ENCODE results near the gene LRRC7.

The LRRC7 gene

DNA sequence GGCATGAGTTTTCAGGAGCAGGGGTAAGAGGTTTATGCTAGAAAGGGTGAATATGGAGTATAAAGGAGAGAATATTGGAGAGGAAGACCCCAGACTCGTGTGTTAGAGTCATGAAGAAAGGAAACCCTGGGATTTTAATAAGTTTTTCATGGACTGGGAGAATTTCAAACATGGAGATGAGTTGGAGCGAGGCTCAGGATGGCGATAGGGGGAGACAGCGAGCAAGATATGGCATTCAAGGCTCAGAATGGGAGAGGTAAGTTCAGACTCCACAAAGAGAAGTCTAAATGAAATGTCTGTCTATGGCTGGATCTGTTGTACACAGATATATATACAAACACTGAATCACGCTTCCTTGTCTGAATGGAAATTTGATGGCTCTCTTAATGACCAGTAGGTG lies 545.1 kb downstream of the LRRC7 start:
- peaks cover 2% of the 10 kb centered on the region for H3K27me3 Mint-ChIP-seq (ENCODE audit: low read depth)
- no peaks in the 10 kb centered on the region for H3K36me3 Mint-ChIP-seq (ENCODE audit: low read depth)
- no peak overlapping the region for H3K27ac Mint-ChIP-seq
- H3K9me3 Mint-ChIP-seq, result no peaks in the 10 kb centered on the region
- no peak overlapping the region for H3K4me3 Mint-ChIP-seq
- H3K4me1 Mint-ChIP-seq (ENCODE audit: low read depth), result no peaks in the 10 kb centered on the region

DNA sequence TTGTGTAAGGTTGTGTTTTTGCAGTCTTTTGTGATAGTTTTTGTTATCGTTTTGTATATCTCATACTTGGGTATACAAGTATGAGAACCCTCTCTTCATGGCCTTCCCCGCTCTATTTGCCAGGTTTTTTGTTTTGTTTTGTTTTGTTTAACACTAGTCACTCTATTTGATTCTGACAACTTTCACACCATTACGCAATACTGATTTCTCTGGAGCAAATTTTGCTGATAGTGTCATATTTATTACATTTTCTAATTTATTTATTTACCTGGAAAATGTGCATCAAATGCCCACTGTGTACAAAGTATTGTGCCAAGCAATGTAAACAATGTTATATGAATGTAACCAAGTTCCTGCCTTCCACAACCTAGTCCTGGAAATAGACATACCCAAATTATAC lies 547.6 kb downstream of the LRRC7 start:
- Mint-ChIP-seq H3K27ac (no peak overlapping the region), H3K4me3 (no peak overlapping the region), H3K27me3 (ENCODE audit: low read depth) (peaks cover 12% of the 10 kb centered on the region), H3K36me3 (ENCODE audit: low read depth) (no peaks in the 10 kb centered on the region), H3K4me1 (ENCODE audit: low read depth) (no peaks in the 10 kb centered on the region), H3K9me3 (no peaks in the 10 kb centered on the region)

DNA sequence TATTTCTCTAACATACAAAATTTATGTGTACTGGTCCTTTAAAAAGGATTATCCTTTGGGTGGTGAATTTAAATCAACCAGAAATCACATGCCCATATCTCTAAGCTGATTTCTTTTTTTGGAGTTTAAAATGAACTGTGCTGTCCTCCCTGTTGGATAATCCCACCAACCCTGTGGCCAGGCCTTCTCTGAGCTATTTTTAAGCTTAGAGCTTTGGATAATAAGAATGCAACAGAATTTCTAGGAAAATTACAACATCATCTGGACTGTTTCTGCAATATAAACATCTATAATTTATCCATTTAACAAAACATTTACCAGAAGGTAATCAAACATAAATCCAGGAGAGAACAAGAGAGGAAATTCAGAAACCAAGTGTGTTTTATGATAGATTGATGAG lies 549.3 kb downstream of the LRRC7 start:
- Mint-ChIP-seq H3K9me3 (no peaks in the 10 kb centered on the region), H3K36me3 (ENCODE audit: low read depth) (no peaks in the 10 kb centered on the region), H3K27me3 (ENCODE audit: low read depth) (peaks cover 12% of the 10 kb centered on the region), H3K4me1 (ENCODE audit: low read depth) (no peaks in the 10 kb centered on the region), H3K27ac (no peak overlapping the region), H3K4me3 (no peak overlapping the region)

DNA sequence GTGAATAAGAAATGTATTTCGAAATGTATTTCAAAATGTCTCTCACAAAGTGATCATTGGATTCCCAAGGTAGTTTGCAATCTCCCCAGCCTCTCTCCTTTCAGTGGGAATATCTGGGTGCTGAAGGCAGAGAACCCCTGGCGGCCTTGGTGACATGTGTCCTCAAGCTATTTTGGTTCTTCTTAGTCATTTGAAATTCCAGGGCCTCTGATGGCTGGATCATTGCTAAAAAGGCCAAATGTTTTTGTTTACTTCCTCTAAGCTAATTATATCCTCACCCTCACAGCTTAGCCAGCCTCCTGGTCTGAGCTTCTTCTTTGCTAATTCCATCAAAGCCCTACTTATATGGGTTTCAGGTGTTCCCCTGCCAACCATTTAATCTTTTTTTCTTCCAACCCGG lies 566.4 kb downstream of the LRRC7 start:
- peaks cover 20% of the 10 kb centered on the region for H3K27me3 Mint-ChIP-seq (ENCODE audit: low read depth)
- H3K4me1 Mint-ChIP-seq (ENCODE audit: low read depth), result no peaks in the 10 kb centered on the region
- no peak overlapping the region for H3K27ac Mint-ChIP-seq
- H3K9me3 Mint-ChIP-seq, result no peaks in the 10 kb centered on the region
- no peaks in the 10 kb centered on the region for H3K36me3 Mint-ChIP-seq (ENCODE audit: low read depth)
- H3K4me3 Mint-ChIP-seq, result no peak overlapping the region

DNA sequence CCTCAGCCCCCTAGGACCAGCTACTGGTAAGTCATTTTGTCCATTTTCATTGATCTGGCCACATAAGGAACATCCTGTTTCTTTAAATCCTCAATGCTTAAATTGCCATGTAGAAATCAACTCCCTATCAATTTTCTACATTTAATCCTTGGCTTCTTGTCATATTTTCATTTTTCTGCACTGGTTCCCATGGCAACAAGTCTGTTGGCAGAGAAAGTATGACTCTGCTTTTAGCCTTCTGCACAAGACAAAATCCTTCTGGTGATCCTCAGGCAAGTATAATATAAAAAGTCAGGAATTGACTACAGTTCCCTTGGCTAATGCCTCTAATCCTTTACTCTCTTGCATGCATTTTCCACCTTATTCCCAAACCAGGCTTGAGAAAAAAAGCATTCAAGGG lies 572.6 kb downstream of the LRRC7 start:
- Mint-ChIP-seq H3K9me3 (no peaks in the 10 kb centered on the region), H3K27ac (no peak overlapping the region), H3K36me3 (ENCODE audit: low read depth) (no peaks in the 10 kb centered on the region), H3K4me1 (ENCODE audit: low read depth) (no peaks in the 10 kb centered on the region), H3K4me3 (no peak overlapping the region), H3K27me3 (ENCODE audit: low read depth) (peaks cover 12% of the 10 kb centered on the region)

DNA sequence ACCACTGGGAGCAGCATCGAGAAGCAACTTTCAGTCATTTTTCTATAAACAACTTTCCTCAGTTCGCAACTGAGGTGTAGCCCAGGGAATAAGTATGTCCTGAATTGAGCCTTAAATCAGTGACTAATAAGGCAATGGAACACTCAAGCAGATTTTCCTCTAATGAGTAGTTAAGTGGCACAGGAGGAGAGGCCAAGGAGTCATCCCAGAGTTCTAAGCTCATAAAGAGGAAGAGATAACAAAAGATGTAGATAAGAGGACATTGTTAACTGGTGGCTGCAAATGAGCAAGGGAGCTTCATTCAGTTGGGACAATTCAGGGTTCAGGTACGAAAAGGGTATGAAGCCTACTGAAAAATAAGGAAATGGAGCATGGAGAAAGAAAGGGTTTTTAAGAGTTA lies 573.2 kb downstream of the LRRC7 start:
- Mint-ChIP-seq H3K4me1 (ENCODE audit: low read depth) (no peaks in the 10 kb centered on the region), H3K4me3 (no peak overlapping the region), H3K27ac (no peak overlapping the region), H3K9me3 (no peaks in the 10 kb centered on the region), H3K36me3 (ENCODE audit: low read depth) (no peaks in the 10 kb centered on the region), H3K27me3 (ENCODE audit: low read depth) (peaks cover 7% of the 10 kb centered on the region)

DNA sequence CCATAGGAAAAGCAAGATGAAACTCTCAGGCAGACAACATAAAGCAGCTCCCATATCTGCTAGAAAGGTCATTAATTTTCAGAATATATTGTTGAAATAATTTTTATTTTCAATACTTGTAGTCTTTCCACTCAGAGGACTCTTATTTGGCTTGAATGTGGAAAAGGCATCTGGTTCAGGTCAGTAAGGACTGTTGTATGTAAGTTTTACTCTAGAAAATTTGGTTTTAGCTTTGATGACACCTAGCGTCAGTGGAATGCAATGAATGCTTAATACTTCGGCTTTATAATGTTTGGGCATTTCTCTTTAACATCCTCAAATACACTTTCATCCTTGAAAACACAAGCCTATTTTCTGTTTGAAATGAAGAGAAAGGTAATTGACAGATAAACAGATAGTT lies 574.4 kb downstream of the LRRC7 start:
- Mint-ChIP-seq H3K4me1 (ENCODE audit: low read depth) (no peaks in the 10 kb centered on the region), H3K27me3 (ENCODE audit: low read depth) (peaks cover 5% of the 10 kb centered on the region), H3K36me3 (ENCODE audit: low read depth) (no peaks in the 10 kb centered on the region), H3K4me3 (no peak overlapping the region), H3K27ac (no peak overlapping the region), H3K9me3 (no peaks in the 10 kb centered on the region)

DNA sequence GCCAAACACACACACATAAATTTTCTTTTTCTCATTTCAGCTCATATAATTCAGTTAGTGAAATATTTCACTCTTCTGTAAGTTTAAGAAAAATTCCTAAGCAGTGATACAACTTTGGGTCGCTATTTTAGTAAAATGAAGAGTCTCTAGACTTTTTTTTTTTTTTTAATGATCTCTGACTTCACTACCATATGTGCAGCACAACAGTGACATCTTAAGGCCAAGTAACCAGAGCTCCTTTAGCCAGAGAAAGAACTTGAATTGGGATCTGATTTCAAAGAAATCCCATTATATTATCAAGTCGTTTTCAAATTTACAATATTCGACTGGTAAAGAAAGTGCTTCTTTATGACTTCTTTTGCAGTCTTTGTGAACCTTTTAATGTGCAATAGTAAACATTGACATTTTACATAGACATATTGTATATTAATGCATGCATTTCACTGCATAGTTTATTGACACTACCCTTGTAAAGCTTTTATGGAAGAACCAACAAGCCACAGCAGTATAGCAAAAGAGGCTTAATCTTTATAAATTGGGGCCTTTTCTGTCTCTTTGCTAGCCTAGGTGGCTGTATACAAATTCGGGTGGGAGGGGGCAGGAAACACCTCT lies 575.4 kb downstream of the LRRC7 start:
- Mint-ChIP-seq H3K27ac (no peak overlapping the region), H3K36me3 (ENCODE audit: low read depth) (peaks cover 5% of the 10 kb centered on the region), H3K27me3 (ENCODE audit: low read depth) (peaks cover 5% of the 10 kb centered on the region), H3K4me3 (no peak overlapping the region), H3K9me3 (no peaks in the 10 kb centered on the region), H3K4me1 (ENCODE audit: low read depth) (no peaks in the 10 kb centered on the region)

DNA sequence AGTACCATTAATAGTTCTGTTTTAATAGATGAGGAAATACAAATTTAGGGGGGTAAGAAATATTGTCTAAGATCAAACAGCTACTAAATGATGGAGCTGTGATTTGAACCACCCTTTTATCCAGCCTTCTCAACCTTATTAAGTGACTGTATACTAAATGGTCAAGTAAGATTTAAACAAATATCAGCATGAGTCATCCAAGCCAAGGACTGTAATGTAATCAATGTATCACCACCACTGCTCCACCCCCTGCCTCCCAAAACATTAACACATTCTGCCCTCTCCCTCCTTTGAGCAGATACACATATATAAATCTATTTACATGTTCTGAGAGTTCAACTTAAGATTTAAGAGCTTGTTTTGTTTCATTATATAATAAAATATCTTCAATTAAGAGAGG lies 578.8 kb downstream of the LRRC7 start:
- no peaks in the 10 kb centered on the region for H3K27me3 Mint-ChIP-seq (ENCODE audit: low read depth)
- H3K4me1 Mint-ChIP-seq (ENCODE audit: low read depth), result no peaks in the 10 kb centered on the region
- H3K4me3 Mint-ChIP-seq, result no peak overlapping the region
- H3K36me3 Mint-ChIP-seq (ENCODE audit: low read depth), result peaks cover 8% of the 10 kb centered on the region
- no peaks in the 10 kb centered on the region for H3K9me3 Mint-ChIP-seq
- H3K27ac Mint-ChIP-seq, result no peak overlapping the region

DNA sequence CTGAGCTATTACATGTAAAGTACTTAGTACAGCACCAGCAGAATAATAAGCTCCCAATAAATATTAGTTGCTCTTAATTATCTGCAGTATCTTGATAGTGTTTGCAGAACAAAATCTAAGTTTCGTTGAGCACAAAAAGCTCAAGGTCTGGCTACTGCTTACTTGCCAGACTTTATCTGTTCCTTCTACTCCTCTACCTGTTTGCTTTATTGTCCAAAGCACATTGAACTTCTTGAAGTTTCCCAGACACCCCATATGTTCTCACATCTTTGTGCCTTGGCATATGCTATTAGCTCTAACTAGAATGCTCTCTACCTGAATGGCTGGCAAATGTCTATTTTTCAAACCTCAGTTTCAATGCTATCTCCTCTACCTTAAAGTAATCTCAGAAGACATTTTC lies 582.7 kb downstream of the LRRC7 start:
- no peak overlapping the region for H3K4me3 Mint-ChIP-seq
- H3K4me1 Mint-ChIP-seq (ENCODE audit: low read depth), result no peaks in the 10 kb centered on the region
- H3K9me3 Mint-ChIP-seq, result no peaks in the 10 kb centered on the region

DNA sequence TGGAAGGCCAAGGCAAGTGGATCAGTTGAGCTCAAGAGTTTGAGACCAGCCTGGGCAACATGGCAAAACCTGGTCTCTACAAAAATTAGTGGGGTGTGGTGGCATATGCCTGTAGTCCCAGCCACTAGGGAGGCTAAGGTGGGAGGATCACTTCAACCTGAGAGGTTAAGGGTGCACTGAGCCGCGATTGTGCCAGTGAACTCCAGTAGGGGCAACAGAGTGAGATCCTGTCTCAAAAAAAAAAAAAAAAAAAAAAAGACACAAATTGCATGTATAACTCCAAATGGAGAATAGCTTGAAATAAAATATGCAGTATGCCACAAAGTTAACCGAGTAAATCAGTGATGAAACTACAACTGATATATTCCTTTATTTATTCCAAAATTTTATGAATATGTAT lies 586.0 kb downstream of the LRRC7 start:
- no peak overlapping the region for H3K27ac Mint-ChIP-seq
- H3K27me3 Mint-ChIP-seq (ENCODE audit: low read depth), result no peaks in the 10 kb centered on the region
- H3K9me3 Mint-ChIP-seq, result no peaks in the 10 kb centered on the region
- no peaks in the 10 kb centered on the region for H3K4me1 Mint-ChIP-seq (ENCODE audit: low read depth)
- no peak overlapping the region for H3K4me3 Mint-ChIP-seq
- peaks cover 3% of the 10 kb centered on the region for H3K36me3 Mint-ChIP-seq (ENCODE audit: low read depth)

More for the DNA sequence above, 582.7 kb downstream of the LRRC7 start:
- no peak overlapping the region for H3K27ac Mint-ChIP-seq
- H3K36me3 Mint-ChIP-seq (ENCODE audit: low read depth), result peaks cover 11% of the 10 kb centered on the region
- H3K27me3 Mint-ChIP-seq (ENCODE audit: low read depth), result no peaks in the 10 kb centered on the region

DNA sequence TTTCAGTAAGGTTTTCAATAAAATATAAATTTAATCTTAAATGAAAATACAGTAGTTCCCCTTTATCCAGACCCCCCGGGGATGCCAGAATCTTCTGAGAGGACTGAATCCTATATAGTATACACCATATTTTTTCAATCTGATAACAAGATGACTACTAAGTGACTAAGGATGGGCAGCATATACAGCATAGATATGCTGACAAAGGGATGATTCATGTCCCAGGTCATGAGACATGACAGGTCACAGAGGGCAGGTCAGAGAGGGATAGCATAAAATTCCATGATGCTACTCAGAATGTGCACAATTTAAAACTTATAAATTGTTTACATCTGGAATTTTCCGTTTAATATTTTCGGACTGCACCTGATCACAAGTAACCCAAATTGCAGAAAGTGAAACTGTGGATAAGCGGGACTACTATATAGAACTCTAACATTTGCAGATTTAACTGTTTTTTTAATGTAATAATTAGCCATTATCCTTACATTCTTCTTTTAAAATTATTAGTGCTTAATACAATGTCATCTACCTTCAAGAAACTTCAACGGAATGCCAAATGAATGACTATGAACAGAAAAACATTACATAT lies 588.9 kb downstream of the LRRC7 start:
- H3K9me3 Mint-ChIP-seq, result no peaks in the 10 kb centered on the region
- no peak overlapping the region for H3K4me3 Mint-ChIP-seq
- no peak overlapping the region for H3K27ac Mint-ChIP-seq
- H3K4me1 Mint-ChIP-seq (ENCODE audit: low read depth), result no peaks in the 10 kb centered on the region
- no peaks in the 10 kb centered on the region for H3K27me3 Mint-ChIP-seq (ENCODE audit: low read depth)
- H3K36me3 Mint-ChIP-seq (ENCODE audit: low read depth), result peaks cover 4% of the 10 kb centered on the region

DNA sequence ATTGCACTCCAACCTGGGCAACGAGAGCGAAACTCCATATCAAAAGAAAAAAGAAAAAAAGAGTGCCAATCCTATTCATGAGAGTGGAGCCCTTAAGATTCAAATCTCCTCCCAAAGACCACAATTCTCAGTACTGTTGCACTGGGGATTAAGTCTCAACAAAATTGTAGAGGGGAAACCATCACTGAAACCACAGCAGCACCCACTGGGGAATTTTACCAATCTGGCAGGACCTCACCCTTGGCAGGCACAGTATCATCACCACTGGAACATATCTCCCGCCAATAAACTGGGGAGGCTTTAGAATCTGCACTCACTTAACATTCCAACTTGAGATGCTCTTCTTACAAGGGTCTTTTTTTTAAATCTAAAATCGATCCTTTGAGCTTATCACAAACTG lies 596.6 kb downstream of the LRRC7 start:
- Mint-ChIP-seq H3K36me3 (ENCODE audit: low read depth) (peaks cover 11% of the 10 kb centered on the region), H3K27ac (no peak overlapping the region), H3K4me3 (no peak overlapping the region), H3K4me1 (ENCODE audit: low read depth) (no peaks in the 10 kb centered on the region), H3K9me3 (no peaks in the 10 kb centered on the region), H3K27me3 (ENCODE audit: low read depth) (no peaks in the 10 kb centered on the region)

DNA sequence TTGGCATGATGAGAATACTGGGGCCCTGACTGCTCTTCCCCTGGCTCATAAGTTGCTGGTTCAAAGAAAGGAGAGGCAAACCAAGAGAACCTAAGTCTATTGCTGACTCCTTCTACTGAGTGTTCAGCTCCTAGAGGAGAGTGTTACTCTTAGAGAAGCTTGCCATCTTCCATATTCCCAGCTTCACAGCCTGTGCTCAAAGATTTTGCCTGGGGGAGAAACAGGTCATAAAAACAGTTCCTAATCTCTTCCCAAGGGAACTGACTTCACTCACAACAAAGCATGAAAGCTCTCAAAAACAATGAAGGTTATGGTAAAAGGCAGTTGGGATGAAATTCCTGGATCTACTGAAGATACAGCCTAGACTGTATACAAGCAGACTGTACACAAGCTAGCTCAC lies 600.6 kb downstream of the LRRC7 start:
- Mint-ChIP-seq H3K4me3 (no peak overlapping the region), H3K27me3 (ENCODE audit: low read depth) (no peaks in the 10 kb centered on the region), H3K27ac (no peak overlapping the region)

DNA sequence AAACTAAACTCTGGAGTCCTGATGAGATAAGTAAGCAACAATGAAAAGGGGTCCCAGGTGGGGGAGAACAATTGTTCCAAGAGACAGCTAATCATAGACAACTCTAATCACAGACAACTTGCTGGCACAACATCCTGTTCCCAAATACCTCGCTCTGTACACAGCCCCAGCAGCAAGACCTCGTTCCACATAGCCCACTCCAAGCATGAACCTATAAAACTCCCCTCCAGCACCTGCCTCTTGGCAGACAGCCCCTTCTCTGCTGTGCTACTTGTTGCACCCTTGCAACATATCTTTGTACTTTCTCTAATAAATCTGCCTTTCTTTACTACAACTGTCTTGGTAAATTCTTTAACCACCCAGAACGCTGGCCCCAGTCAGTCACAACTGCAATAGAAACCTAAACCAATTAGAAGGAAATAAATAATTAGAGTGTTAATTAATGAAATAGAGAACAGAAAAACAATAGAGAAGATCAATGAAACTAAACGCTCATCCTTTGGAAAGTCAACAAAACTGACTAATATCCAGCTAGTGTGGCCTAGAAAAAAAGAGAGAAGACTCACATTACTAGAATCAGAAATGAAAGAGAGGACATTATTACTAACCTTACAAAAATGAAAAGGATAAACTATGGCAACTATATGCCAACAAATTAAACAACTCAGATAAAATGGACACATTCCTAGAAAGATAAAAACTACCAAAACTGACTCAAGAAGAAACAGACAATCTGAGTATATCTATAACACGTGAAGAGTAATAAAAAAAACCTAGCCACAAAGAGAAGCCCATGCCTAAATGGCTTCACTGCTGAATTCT lies 601.5 kb downstream of the LRRC7 start:
- Mint-ChIP-seq H3K27ac (no peak overlapping the region), H3K4me3 (no peak overlapping the region), H3K9me3 (no peaks in the 10 kb centered on the region), H3K36me3 (ENCODE audit: low read depth) (peaks cover 16% of the 10 kb centered on the region), H3K27me3 (ENCODE audit: low read depth) (no peaks in the 10 kb centered on the region), H3K4me1 (ENCODE audit: low read depth) (no peaks in the 10 kb centered on the region)

More for the DNA sequence above, 600.6 kb downstream of the LRRC7 start:
- Mint-ChIP-seq H3K36me3 (ENCODE audit: low read depth) (peaks cover 13% of the 10 kb centered on the region), H3K4me1 (ENCODE audit: low read depth) (no peaks in the 10 kb centered on the region), H3K9me3 (no peaks in the 10 kb centered on the region)

Data from T-helper 1 cell treated with Interleukin-12 subunit alpha and Interleukin-12 subunit beta and Interleukin-4 antibody, amounts not matched to agents 30 μg/mL and 1 μg/mL, for 36 hours (primary cell).